Fibroblast of lung (primary cell): ENCODE data around the gene UVRAG. TPM values are rescaled to one million over a fixed set of nuclear protein-coding genes. Genes with fewer than 3 reads are reported as not detected.
A peak's percentile ranks its signal among the peaks of the same experiment; 100 is the strongest.

Experiments used
- DNase-seq, 2 donors: peaks; one replicate each; pipeline versions ENCODE4 v3.0.0 to v3.0.0-alpha.2; 2010; ENCODE audit warnings: low read depth in 2 of 2
- H2AFZ ChIP-seq: 2 replicates; pipeline ENCODE4 v1.5.1; 2012; ENCODE audit warnings: low read length, control low read depth, inconsistent platforms
- H3K27ac ChIP-seq: 2 replicates; pipeline ENCODE4 v1.5.1; 2011; ENCODE audit warnings: low read length, control low read depth; ENCODE audit not compliant: insufficient read depth
- H3K27me3 ChIP-seq: 2 replicates; pipeline ENCODE4 v1.5.1; 2011; ENCODE audit warnings: mild to moderate bottlenecking, low read length; ENCODE audit not compliant: control insufficient read depth, insufficient read depth
- H3K36me3 ChIP-seq: 2 replicates; pipeline ENCODE4 v1.5.1; 2011; ENCODE audit warnings: low read length; ENCODE audit not compliant: control insufficient read depth, insufficient read depth
- H3K4me1 ChIP-seq: 2 replicates; pipeline ENCODE4 v1.5.1; 2011; ENCODE audit warnings: low read length; ENCODE audit not compliant: control insufficient read depth, insufficient read depth; ENCODE audit errors: extremely low read depth
- H3K4me2 ChIP-seq: 2 replicates; pipeline ENCODE4 v1.5.1; 2011; ENCODE audit warnings: low read length, control low read depth; ENCODE audit not compliant: insufficient read depth; ENCODE audit errors: extremely low read depth
- H3K4me3 ChIP-seq, 4 experiments: fragments of 200-600 bp in 1 of 4; sonication (generic) in 1 of 4; replicated peaks in 1 of 4; 2 replicates each; pipeline ENCODE4 v1.5.1; 2011 to 2016; ENCODE audit warnings: low read length in 4 of 4, low read depth in 3 of 4, mild to moderate bottlenecking in 3 of 4, control low read depth in 2 of 4, inconsistent platforms in 1 of 4, mixed read lengths in 1 of 4; ENCODE audit not compliant: insufficient read depth in 1 of 4; ENCODE audit errors: control extremely low read depth in 1 of 4
- H3K79me2 ChIP-seq: 2 replicates; pipeline ENCODE4 v1.5.1; 2012; ENCODE audit warnings: mild to moderate bottlenecking, low read length, inconsistent platforms; ENCODE audit not compliant: control insufficient read depth, insufficient read depth
- H3K9ac ChIP-seq: 2 replicates; pipeline ENCODE4 v1.5.1; 2011; ENCODE audit warnings: mild to moderate bottlenecking, low read length, control low read depth; ENCODE audit not compliant: insufficient read depth
- H3K9me3 ChIP-seq: 2 replicates; pipeline ENCODE4 v1.5.1; 2012; ENCODE audit warnings: low read depth, low read length; ENCODE audit not compliant: control insufficient read depth, insufficient read depth
- H4K20me1 ChIP-seq: 2 replicates; pipeline ENCODE4 v1.5.1; 2011; ENCODE audit warnings: low read length; ENCODE audit not compliant: control insufficient read depth, insufficient read depth; ENCODE audit errors: extremely low read depth
- EZH2 ChIP-seq: IDR thresholded peaks from 2 replicates; pipeline ENCODE4 v1.5.1; 2012; ENCODE audit warnings: low read length, control low read depth, mild to moderate bottlenecking; ENCODE audit errors: missing control alignments
- polyA plus RNA-seq, 2 donors: library from polyadenylated mRNA; depleted of rRNA in 1 of 2; stranded (reverse) in 1 of 2; unstranded in 1 of 2; fragments of >200 nt; gene quantifications; 2 replicates each; pipeline ENCODE4 v1.2.1, GENCODE V29; 2011 to 2012; ENCODE audit warnings: missing spikeins in 1 of 2
- total RNA-seq: library from RNA; depleted of rRNA; stranded (reverse); fragments of >200 nt; gene quantifications from 2 replicates; pipeline ENCODE4 v1.2.1, GENCODE V29; 2014
- TF ChIP-seq, protein P1 (sequence below), 2 donors: IDR thresholded peaks in 1 of 2; conservative IDR thresholded peaks in 1 of 2; 1 replicate in 1 of 2; 2 replicates in 1 of 2; pipeline ENCODE4 v1.5.1; 2011 to 2012; ENCODE audit warnings: low read length in 2 of 2, control low read depth in 1 of 2, inconsistent platforms in 1 of 2, low read depth in 1 of 2, mild to moderate bottlenecking in 1 of 2

UVRAG gene
- total and polyA plus RNA-seq, 2 donors (not counting 1 experiment from before 2014, with no cell fraction given) = 15.8 to 22.1 TPM

DNA sequence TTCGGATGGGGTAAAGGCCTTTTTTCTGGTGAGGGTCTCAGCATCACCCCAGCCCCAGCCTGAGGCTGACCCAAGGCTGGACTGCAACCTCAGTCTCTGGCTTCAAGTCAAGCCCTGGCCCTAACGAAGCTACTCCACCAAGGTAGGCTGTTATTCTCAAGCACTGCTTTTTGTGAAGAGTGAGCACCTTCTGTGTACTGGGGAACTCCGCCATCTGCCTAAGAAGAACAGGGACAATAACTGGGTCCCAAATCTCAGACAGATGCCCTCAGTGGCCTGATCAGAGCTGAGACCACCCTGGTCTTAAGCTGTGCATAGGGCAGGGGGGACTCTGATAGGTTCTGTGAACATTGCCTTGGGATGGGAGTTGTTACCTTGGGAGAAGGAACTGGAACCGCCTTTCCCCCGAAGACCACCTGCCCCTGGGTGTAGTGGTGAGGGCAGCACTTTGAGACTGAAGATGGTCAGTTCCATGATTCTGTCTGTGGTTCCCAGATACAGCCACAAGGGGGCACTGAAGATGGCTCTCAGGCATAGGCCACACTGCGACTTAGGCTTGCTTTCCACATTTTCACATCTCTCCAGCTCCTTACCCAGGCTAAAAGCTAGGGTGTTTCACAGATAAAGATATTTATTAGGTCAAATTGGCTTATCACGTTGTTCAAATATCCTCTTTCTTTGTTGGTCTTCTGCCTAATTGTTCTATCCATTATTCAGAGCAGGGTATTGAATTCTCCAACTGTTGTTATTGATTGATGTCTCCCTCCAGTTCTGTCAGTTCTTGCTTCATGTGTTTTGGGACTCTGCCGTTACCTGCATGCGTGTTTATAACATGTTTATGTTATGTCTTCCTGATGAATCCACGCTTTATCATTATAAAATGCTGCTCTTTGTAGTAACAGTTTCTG is 11.8 kb upstream of the UVRAG start:
- H3K9me3 ChIP-seq = no peaks in the 10 kb centered on the region
- no peak overlapping the region for H3K9ac ChIP-seq
- TF ChIP-seq, protein P1, sequence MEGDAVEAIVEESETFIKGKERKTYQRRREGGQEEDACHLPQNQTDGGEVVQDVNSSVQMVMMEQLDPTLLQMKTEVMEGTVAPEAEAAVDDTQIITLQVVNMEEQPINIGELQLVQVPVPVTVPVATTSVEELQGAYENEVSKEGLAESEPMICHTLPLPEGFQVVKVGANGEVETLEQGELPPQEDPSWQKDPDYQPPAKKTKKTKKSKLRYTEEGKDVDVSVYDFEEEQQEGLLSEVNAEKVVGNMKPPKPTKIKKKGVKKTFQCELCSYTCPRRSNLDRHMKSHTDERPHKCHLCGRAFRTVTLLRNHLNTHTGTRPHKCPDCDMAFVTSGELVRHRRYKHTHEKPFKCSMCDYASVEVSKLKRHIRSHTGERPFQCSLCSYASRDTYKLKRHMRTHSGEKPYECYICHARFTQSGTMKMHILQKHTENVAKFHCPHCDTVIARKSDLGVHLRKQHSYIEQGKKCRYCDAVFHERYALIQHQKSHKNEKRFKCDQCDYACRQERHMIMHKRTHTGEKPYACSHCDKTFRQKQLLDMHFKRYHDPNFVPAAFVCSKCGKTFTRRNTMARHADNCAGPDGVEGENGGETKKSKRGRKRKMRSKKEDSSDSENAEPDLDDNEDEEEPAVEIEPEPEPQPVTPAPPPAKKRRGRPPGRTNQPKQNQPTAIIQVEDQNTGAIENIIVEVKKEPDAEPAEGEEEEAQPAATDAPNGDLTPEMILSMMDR (conservative IDR thresholded peaks at IDR 0.05 in 1 of 2, IDR thresholded peaks at IDR 0.05 in 1 of 2; ENCODE audit: low read depth in 1 of 2, low read length in 2 of 2) = peak; percentile 89 to 94
- no peak for TF ChIP-seq EZH2
- no peak overlapping the region for H3K4me3 ChIP-seq
- no peak overlapping the region for H3K27ac ChIP-seq
- H3K27me3 ChIP-seq = no peaks in the 10 kb centered on the region
- DNase-seq = peak; percentile 34 to 73
- no peaks in the 10 kb centered on the region for H3K4me1 ChIP-seq
- H4K20me1 ChIP-seq = no peaks in the 10 kb centered on the region
- H3K79me2 ChIP-seq = no peaks in the 10 kb centered on the region
- no peak overlapping the region for H2AFZ ChIP-seq
- no peak overlapping the region for H3K4me2 ChIP-seq
- no peaks in the 10 kb centered on the region for H3K36me3 ChIP-seq

DNA sequence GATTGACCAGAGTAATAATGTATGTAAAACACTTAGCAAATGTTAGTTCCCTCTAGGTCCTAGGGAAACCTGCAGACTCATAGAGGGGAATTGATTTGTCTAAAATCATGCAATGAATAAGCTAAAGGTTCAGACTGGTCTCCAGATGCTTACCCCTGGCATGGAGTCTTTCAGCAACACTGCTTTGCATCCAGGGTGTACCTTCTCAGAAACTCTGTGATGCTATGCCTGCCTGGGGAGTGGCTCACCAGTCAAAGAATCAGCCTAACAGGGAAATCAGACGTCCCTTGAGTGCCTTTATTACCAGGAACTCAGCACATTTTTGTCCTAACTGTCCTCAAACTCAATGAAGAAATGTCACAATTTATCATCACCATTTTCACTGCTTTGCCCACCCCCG is 5.9 kb upstream of the UVRAG start:
- TF ChIP-seq, protein P1 (conservative IDR thresholded peaks at IDR 0.05 in 1 of 2, IDR thresholded peaks at IDR 0.05 in 1 of 2; ENCODE audit: low read depth in 1 of 2, low read length in 2 of 2) = no peak
- TF ChIP-seq EZH2 = no peak
- Histone ChIP-seq H3K9me3 (no peaks in the 10 kb centered on the region), H3K4me1 (peaks cover 4% of the 10 kb centered on the region), H4K20me1 (no peaks in the 10 kb centered on the region), H2AFZ (no peak overlapping the region), H3K27me3 (peaks cover 2% of the 10 kb centered on the region), H3K4me3 (no peak overlapping the region), H3K79me2 (no peaks in the 10 kb centered on the region), H3K9ac (no peak overlapping the region), H3K4me2 (no peak overlapping the region), H3K36me3 (no peaks in the 10 kb centered on the region), H3K27ac (no peak overlapping the region)
- DNase-seq = no peak

DNA sequence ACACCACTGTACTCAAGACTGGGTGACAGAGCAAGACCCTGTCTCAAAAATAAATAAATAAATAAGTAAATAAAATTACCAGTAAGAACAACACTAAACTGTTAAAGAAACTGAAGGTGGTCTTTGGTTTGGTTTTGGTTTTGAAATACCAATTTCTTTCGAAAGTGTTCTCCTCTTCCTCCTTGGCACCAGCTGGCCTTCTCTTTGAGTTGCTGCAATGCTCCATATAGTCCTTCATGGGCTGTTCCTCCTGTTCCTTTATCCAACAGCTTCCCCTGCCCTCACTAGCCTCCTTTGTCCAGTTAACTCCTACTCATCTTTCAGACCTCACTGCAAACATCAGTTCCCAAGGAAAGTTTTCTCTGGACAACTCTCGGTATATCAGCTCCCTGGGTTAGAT is 5.0 kb upstream of the UVRAG start:
- TF ChIP-seq, protein P1 (conservative IDR thresholded peaks at IDR 0.05 in 1 of 2, IDR thresholded peaks at IDR 0.05 in 1 of 2; ENCODE audit: low read depth in 1 of 2, low read length in 2 of 2) = no peak
- no peak for TF ChIP-seq EZH2
- H3K79me2 ChIP-seq = no peaks in the 10 kb centered on the region
- peaks cover 2% of the 10 kb centered on the region for H3K27me3 ChIP-seq
- H2AFZ ChIP-seq = no peak overlapping the region
- no peaks in the 10 kb centered on the region for H4K20me1 ChIP-seq
- no peak overlapping the region for H3K27ac ChIP-seq
- no peaks in the 10 kb centered on the region for H3K9me3 ChIP-seq
- H3K9ac ChIP-seq = no peak overlapping the region
- peaks cover 4% of the 10 kb centered on the region for H3K4me1 ChIP-seq
- no peak overlapping the region for H3K4me2 ChIP-seq
- no peaks in the 10 kb centered on the region for H3K36me3 ChIP-seq
- no peak overlapping the region for H3K4me3 ChIP-seq
- no peak for DNase-seq
